Measurements from ENCODE around the gene APCDD1L.

The APCDD1L gene

GRCh38 chr20:58515233-58516212 is at the start of gene APCDD1L:
TSS of gene APCDD1L (minus strand) at chr20:58515399. CDS start at chr20:58514707, 692 bp downstream.
- DNase-seq (ENCODE audit: low read depth), result no peak

- DNase-seq (ENCODE audit: low read depth), result no peak
Measured at GRCh38 chr20:58559368-58559729, 44.1 kb upstream of the APCDD1L start.

DNA sequence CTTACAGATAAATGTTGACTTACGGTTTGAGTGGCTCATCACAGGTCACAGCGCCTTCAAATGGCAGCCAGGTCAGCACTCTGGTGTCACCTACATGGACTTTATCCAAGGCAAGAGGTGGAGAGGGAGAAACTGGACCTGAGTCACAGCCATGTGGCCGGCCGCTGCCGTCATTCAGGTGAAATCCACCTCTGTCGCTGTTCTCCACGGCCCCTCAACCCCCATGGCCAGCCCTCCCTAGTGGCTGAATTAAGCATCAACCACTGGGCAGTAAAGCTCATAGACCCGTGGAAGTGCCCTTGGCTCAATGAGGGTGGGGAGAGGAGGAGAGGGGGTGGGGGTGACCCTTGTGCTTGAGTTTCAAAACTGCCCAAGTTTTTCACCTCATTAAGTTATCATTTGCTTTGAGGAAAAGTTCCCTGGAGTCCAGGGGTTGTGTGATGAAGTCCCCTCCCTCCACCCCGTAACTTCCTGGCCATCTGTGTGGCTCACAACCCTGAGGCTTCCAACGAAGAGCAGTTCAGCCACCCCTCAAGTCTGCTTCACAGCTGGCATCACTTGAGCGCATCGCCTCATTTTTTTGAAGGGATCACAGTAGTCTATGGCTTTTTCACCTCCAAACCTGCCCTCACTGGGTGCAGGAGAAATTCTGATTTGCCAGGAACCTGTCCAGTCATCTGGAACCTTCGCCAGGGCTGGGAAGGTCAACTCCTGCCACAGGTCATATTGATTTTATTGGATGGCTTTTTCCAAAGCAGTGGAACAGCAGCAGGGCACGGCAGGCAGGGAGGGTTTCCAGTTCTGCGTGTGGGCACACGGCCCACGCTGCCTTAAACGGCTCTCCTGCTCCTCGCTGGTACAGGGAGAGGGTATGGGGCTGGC is 43.5 kb upstream of the APCDD1L start:
- DNase-seq (ENCODE audit: low read depth), result no peak

- no peak for DNase-seq (ENCODE audit: low read depth)
Measured at GRCh38 chr20:58557733-58558342, 42.6 kb upstream of the APCDD1L start.

- DNase-seq (ENCODE audit: low read depth), result no peak
Measured at GRCh38 chr20:58556961-58557360, 41.8 kb upstream of the APCDD1L start.

DNA sequence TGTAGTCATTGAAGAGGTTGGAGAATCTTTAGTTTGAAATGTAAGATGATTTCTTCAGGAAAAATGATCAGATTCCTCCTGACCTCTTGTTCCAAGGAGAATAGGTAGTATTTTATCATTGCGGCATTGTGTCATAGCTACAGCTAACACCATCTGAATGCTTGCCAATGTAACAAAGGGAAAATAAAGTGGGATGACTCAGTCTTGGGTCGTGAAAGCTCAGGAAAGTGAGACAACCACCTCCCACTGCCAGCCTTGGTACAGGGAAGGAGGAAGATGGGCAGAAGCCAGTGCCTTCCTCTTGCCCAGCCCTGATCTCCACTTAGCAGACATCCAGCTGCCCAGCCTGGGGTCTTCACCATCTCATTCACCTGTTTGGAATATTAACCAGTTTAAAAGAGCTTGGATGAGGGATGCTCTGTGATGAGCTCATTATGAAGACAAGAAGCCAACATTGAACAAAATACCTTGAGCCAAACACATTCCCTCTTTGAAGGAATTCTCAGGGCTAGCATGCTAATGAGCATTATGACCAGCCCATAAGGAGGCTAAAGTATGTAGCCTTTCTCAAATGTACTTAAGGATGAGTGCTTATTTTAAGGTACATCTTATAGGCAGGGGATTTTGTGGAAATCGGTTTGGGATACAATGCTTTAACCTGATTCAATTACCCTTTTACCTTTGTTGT is 40.0 kb upstream of the APCDD1L start:
- no peak for DNase-seq (ENCODE audit: low read depth)

- DNase-seq (ENCODE audit: low read depth), result no peak
Measured at GRCh38 chr20:58554541-58554940, 39.3 kb upstream of the APCDD1L start.

DNA sequence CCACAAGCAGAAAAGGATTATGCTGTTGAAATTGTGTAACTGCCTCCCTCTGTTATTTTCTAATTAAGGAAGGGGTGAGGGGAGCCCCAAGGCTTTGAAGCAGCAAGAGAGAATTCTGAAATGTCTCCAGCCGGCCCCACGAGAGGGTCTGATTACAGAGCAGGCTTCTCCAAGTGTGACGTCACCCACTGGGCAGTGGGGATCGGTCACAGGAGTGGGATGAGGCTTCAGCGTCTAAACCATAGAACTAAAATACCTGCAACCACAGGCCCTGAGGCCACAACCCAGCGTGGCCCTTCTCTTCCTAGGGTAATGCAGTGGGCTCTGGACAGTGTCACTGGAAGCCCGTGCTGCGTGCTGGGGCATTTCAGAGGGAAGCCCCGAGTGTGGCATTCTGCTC is 38.6 kb upstream of the APCDD1L start:
- no peak for DNase-seq (ENCODE audit: low read depth)

DNA sequence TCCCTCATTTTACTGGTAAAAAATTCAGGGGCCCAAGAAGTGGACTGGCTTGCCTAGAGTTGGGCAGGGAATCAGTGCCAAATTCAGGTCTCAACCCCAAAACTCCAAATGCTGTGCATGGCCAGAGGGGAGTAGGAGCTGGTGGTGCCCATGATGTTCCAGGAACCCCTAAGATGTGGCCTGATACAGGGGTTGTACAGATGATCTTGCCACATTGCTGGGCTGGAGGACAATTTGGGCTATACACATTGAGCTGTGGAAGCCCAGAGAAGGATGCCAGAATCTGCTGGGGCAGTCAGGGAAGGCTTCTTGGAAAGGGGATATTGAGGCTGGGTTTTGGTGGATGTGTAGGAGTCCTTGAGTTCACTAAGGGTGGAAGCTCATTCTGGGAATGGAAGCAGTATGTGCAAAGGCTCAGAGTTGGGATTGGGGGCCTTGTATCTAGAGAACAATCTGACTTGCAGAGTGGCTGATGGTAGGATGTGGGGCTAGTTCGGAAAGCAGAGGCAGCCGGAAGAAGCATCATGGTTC is 38.0 kb upstream of the APCDD1L start:
- no peak for DNase-seq (ENCODE audit: low read depth)

DNA sequence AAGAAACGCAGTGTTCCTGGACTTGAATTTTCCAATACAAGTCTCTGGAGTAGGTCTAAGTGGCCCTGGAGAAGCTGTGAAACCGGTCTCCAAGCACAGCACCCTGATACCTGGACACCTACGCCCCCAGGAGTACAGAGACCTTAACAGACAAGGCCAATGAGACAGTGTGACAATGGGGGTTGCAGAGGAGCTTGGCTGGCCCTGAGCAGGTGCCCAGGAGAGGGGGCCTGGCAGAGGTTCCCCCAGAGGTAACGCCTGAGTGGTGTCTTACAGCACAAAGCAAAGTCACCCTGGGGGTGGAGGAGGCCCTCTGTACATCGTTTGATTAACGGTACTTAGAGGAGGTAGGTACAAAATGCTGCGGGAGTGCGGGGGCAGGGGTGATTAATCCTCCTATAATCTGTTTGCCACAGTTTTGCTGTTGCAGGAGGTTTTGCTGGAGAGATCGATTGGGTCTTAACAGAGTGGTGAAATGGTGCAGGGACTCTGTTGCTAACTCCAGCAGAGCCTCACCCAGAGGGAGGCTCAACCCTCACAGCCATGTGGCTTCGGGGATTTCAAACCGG is 37.3 kb upstream of the APCDD1L start:
- no peak for DNase-seq (ENCODE audit: low read depth)

DNA sequence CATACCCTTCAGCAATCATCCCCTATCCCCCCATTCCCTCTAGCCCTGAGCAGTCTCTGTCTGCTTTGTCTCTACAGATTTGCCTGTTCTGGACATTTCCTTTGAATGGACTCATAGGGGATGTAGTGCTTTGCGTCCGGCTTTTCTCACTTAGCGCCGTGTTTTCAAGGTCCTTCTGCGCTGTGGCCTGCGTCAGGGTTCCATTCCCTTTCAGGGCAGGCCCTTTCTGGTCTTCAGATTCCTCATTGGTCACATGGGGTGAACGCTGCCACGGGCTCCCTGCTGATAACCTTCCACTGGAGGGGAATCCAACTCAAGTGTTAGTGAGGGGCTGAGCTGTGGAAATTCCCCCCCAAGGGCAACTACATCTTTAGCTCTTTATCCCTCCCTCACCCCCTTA is 36.4 kb upstream of the APCDD1L start:
- DNase-seq (ENCODE audit: low read depth), result no peak

DNA sequence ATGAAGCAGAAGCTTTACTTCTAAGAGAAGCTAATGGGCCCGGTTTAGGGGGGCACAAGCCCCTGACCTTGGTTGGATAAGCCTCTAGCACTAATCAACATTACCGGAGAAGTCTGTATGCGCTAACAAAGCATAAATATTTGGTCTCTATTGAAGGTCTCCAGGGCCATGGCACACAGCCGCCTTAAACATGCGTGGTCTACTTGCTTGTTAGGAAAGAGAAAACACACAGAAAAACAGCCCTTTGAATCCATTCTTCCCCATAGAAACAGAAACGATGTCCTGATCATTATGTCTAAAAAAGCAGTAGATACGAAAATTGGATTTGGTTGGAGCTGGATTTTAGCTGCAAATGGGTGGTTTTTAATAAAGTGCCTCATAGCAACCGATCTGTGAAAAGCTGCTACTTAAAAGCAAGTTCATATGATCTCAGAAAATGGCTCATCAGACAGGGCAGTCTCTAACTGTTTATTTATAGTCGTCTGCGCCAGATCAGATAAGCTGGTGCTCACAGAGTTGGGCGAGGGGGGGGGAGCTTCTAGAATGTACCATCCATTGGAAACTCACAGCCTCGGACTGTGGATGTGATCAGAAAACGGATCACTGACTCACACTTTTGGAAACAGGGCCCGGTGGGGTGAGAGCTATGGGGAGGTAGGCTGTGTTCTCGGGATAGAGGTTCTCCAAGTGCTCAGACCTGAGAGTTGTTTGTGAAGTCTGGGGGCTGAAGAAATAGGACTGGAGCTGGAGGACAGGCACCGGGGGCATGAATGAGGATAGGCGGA is 35.3 kb upstream of the APCDD1L start:
- no peak for DNase-seq (ENCODE audit: low read depth)

DNA sequence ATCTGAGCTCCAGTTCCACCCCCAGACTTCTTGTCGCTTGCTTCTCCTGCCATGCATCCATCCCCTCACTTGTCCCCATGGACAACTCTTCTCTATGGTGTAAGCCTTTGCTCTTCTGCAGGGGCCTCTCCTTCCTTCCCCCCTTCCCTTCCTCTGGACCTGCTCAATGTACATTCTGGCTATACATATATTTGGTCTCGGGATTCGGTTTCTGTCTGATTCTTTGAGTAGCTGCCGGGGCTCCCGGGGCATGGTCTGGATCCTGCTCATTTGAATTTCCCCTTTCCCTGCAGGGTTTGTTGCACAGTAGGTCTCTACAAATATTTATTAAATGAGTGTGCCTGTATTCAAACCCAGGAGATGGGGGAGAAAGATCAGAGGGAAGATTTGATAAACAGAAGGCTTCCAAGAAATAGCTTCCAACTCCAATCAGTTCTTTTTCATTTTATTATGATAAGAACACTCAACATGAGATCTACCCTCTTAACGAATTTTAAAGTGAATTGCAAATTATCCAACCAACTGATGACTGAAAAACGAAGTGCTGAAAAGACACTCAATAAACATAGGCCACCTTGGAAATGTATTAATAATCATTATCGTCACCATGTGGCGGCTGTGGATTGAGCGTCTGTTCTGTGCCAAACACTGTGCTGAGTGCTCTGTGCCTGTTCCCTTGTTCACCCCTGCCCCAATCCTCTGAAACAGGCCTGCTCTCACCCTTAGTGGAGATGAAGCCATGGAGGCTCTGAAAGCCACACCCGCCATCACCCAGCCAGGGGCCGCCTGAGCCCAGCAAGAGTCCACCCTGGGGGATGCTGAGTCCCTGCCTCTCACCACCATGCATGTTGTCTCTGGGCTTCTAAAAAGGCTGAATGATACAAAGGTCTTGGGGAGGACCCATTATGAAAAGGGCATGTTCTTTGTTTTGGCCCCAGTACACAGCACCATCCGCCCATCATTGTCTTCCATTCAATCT is 34.3 kb upstream of the APCDD1L start:
- no peak for DNase-seq (ENCODE audit: low read depth)

DNA sequence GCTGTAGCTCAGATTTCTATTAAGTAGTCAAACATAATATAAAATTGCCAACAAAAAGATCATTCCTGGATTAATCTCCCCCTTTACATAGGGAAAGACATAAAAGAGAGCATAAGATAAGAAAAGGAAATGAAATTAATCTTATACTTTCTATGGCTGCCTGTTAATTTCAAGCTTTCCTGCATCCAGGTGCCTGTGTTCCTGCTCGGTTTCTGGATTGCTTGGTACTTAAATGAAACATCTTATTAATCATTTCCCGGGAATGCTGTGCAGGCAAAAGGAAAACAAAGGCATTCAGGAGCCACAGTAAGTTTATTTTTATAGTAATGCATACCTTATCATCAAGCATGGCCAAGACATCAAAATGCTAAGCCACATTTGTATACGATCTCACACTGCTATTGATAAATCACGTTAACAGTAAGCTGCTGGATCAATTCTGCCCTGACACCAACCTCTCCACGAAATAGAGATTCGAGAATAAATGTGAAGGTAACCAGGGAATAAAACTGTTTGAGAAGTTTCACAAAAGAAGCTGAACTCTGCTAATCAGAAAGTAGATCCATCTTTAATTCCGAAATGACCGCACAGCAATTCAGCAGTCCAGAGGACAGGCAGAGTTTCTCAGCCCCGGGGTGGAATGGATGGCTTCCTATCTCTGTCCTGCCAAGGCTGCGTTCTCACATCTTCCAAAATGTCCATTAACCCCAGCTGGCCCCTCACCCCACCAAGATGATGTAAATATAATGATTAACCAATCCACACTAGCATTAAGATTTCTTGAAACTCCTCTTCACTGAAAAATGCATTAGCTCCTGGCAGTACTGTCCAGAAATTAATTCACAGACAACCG is 32.6 kb upstream of the APCDD1L start:
- DNase-seq (ENCODE audit: low read depth), result no peak

GRCh38 chr20:58546756-58547622 is 31.8 kb upstream of the APCDD1L start:
- no peak for DNase-seq (ENCODE audit: low read depth)

DNA sequence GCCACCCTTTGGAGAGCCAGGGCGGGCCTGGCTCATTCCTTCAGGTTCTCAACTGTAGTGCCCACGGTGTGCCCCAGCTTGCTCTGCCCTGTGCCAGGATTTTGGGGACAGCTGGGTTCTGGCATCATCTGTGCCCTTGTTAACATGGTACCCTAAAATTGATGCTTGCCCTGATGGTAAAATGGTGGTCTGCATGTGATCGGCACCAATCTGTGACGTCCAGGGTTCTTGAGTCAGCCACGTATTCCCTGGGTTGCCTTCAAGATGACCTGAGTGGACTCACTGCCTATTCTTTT is 31.2 kb upstream of the APCDD1L start:
- no peak for DNase-seq (ENCODE audit: low read depth)

Data from T-helper 22 cell (primary cell).